SK-N-SH treated with all-trans-retinoic acid at 6 μM for 48 hours (cell line): ENCODE measurements around the gene USF2.
"Not testable (repeated sequence)": the region's sequence is repeated elsewhere in the genome, so short reads cannot be mapped to it uniquely, and the experiment has no call there.

Experiments used
- CREB5 ChIP-seq: fragments of 250-450 bp; sonication (Bioruptor Pico); IDR thresholded peaks from 2 replicates; pipeline ENCODE4 v1.5.1; 2020; ENCODE audit warnings: low read depth, mild to moderate bottlenecking, moderate library complexity
- CSDC2 ChIP-seq: fragments of 250-450 bp; sonication (Bioruptor Pico); IDR thresholded peaks from 2 replicates; pipeline ENCODE4 v1.5.0; 2020; ENCODE audit warnings: mild to moderate bottlenecking, moderate library complexity
- ESRRG ChIP-seq: fragments of 250-450 bp; sonication (Bioruptor Pico); IDR thresholded peaks from 2 replicates; pipeline ENCODE4 v1.6.1; 2021; ENCODE audit warnings: mild to moderate bottlenecking
- ISL1 ChIP-seq: fragments of 250-450 bp; sonication (Bioruptor Pico); IDR thresholded peaks from 2 replicates; pipeline ENCODE4 v2.1.2; 2022; ENCODE audit warnings: mild to moderate bottlenecking, moderate library complexity
- PATZ1 ChIP-seq: fragments of 250-450 bp; sonication (Bioruptor Pico); IDR thresholded peaks from 2 replicates; pipeline ENCODE4 v1.8.0; 2020; ENCODE audit warnings: mild to moderate bottlenecking, moderate library complexity, borderline replicate concordance
- POU6F1 ChIP-seq: fragments of 250-450 bp; sonication (Bioruptor Pico); IDR thresholded peaks from 2 replicates; pipeline ENCODE4 v1.8.0; 2021; ENCODE audit warnings: low read depth, mild to moderate bottlenecking, moderate library complexity, borderline replicate concordance
- RARB ChIP-seq: fragments of 250-450 bp; sonication (Bioruptor Pico); IDR thresholded peaks from 2 replicates; pipeline ENCODE4 v1.8.0; 2021; ENCODE audit warnings: mild to moderate bottlenecking, moderate library complexity
- SNAI2 ChIP-seq: fragments of 250-450 bp; sonication (Bioruptor Pico); IDR thresholded peaks from 2 replicates; pipeline ENCODE4 v1.5.0; 2020; ENCODE audit warnings: mild to moderate bottlenecking, moderate library complexity
- TSHZ2 ChIP-seq: fragments of 250-450 bp; sonication (Bioruptor Pico); IDR thresholded peaks from 2 replicates; pipeline ENCODE4 v1.5.0; 2020; ENCODE audit warnings: mild to moderate bottlenecking, moderate library complexity
- ZC3H10 ChIP-seq: fragments of 250-450 bp; sonication (Bioruptor Pico); IDR thresholded peaks from 2 replicates; pipeline ENCODE4 v1.5.1; 2021; ENCODE audit warnings: mild to moderate bottlenecking, moderate library complexity
- ZFP3 ChIP-seq: fragments of 250-450 bp; sonication (Bioruptor Pico); IDR thresholded peaks from 2 replicates; pipeline ENCODE4 v1.5.0; 2020; ENCODE audit warnings: mild to moderate bottlenecking, moderate library complexity
- ZNF70 ChIP-seq: fragments of 450-650 bp; formaldehyde crosslinking; IDR thresholded peaks from 2 replicates; pipeline ENCODE4 v1.5.0; 2020; ENCODE audit warnings: mild to moderate bottlenecking, moderate library complexity
- ZNF8 ChIP-seq: fragments of 450-650 bp; formaldehyde crosslinking; IDR thresholded peaks from 2 replicates; pipeline ENCODE4 v1.5.0; 2020; ENCODE audit warnings: mild to moderate bottlenecking, moderate library complexity

GRCh38 chr19:35239597-35239996 lies 29.2 kb upstream of the USF2 start:
- TF ChIP-seq PATZ1 (CRISPR knock-in tag); ZC3H10 (CRISPR knock-in tag); POU6F1 (CRISPR knock-in tag); CSDC2 (CRISPR knock-in tag); CREB5 (CRISPR knock-in tag); ZNF70; ZNF8 (CRISPR knock-in tag); SNAI2 (CRISPR knock-in tag); TSHZ2 (CRISPR knock-in tag); RARB (CRISPR knock-in tag); ISL1 (CRISPR knock-in tag); ZFP3 (CRISPR knock-in tag); ESRRG (CRISPR knock-in tag): not testable (repeated sequence)
